GM23338 (cell line): Measurements from ENCODE around the gene PERM1. TPM values are rescaled to one million over a fixed set of nuclear protein-coding genes. Genes with fewer than 3 reads are reported as not detected.

ENCODE experiments used
- ATAC-seq: fragments of 200-7000 bp; cut with Tn5 transposase; 3 replicates; pipeline ENCODE4 v1.9.1; 2020
- DNase-seq: peaks from one replicate; pipeline ENCODE4 v3.0.0-alpha.2; 2015; ENCODE audit warnings: low spot score
- H2AFZ ChIP-seq: fragments of 200-600 bp; sonication (generic); 2 replicates; pipeline ENCODE4 v1.8.0; 2016; ENCODE audit warnings: antibody characterized with exemption, mild to moderate bottlenecking, moderate library complexity
- H3F3A ChIP-seq: fragments of 200-600 bp; sonication (generic); replicated peaks from 2 replicates; pipeline ENCODE4 v1.8.0; 2017; ENCODE audit warnings: antibody characterized with exemption, mixed run types, low read depth
- H3K27ac ChIP-seq: fragments of 200-600 bp; sonication (generic); 2 replicates; pipeline ENCODE4 v1.6.1; 2016; ENCODE audit warnings: low read depth
- H3K27me3 ChIP-seq: fragments of 200-600 bp; sonication (generic); 2 replicates; pipeline ENCODE4 v1.8.0; 2016; ENCODE audit warnings: mild to moderate bottlenecking, mixed run types, moderate library complexity; ENCODE audit not compliant: insufficient read depth
- H3K36me3 ChIP-seq: fragments of 200-600 bp; sonication (generic); 2 replicates; pipeline ENCODE4 v1.8.0; 2016; ENCODE audit warnings: mild to moderate bottlenecking; ENCODE audit not compliant: insufficient read depth
- H3K4me1 ChIP-seq: fragments of 200-600 bp; sonication (generic); 2 replicates; pipeline ENCODE4 v1.8.0; 2016; ENCODE audit warnings: mild to moderate bottlenecking, moderate library complexity; ENCODE audit not compliant: insufficient read depth
- H3K4me2 ChIP-seq: fragments of 200-600 bp; sonication (generic); 2 replicates; pipeline ENCODE4 v1.7.1; 2017; ENCODE audit warnings: mixed run types
- H3K4me3 ChIP-seq: fragments of 200-600 bp; sonication (generic); 2 replicates; pipeline ENCODE4 v1.6.1; 2016; ENCODE audit warnings: mixed run types
- H3K79me2 ChIP-seq: fragments of 200-600 bp; sonication (generic); replicated peaks from 2 replicates; pipeline ENCODE4 v1.8.0; 2017; ENCODE audit warnings: mild to moderate bottlenecking; ENCODE audit not compliant: insufficient read depth
- H3K9me2 ChIP-seq: fragments of 200-600 bp; sonication (generic); 2 replicates; pipeline ENCODE4 v1.8.0; 2017; ENCODE audit not compliant: insufficient read depth
- H4K20me1 ChIP-seq: fragments of 200-600 bp; sonication (generic); replicated peaks from 2 replicates; pipeline ENCODE4 v1.8.0; 2017; ENCODE audit warnings: mild to moderate bottlenecking; ENCODE audit not compliant: insufficient read depth
- H3K27ac Mint-ChIP-seq: 2 replicates; pipeline ENCODE4 v1.8.0; 2020; ENCODE audit warnings: inconsistent platforms, mild to moderate bottlenecking, moderate library complexity, mixed read lengths
- H3K27me3 Mint-ChIP-seq: 3 replicates; pipeline ENCODE4 v1.8.0; 2022; ENCODE audit warnings: low read depth, mild to moderate bottlenecking, moderate library complexity, mixed read lengths, inconsistent platforms; ENCODE audit not compliant: insufficient read depth, poor library complexity
- H3K36me3 Mint-ChIP-seq: 3 replicates; pipeline ENCODE4 v1.8.0; 2021; ENCODE audit warnings: low read depth, mild to moderate bottlenecking, inconsistent platforms, moderate library complexity, mixed read lengths
- H3K4me1 Mint-ChIP-seq: 3 replicates; pipeline ENCODE4 v1.8.0; 2020; ENCODE audit warnings: mild to moderate bottlenecking, inconsistent platforms, mixed read lengths
- H3K4me3 Mint-ChIP-seq: 3 replicates; pipeline ENCODE4 v1.8.0; 2021; ENCODE audit warnings: moderate library complexity, mild to moderate bottlenecking, inconsistent platforms, mixed read lengths
- H3K9me3 Mint-ChIP-seq: 3 replicates; pipeline ENCODE4 v1.8.0; 2020; ENCODE audit warnings: moderate library complexity, mild to moderate bottlenecking, inconsistent platforms, mixed read lengths
- CREB1 ChIP-seq: fragments of 250-450 bp; sonication (Bioruptor Pico); IDR thresholded peaks from 2 replicates; pipeline ENCODE4 v1.5.0; 2020; ENCODE audit warnings: low read depth, mild to moderate bottlenecking, moderate library complexity
- CTCF ChIP-seq, 2 experiments: fragments of 200-600 bp in 1 of 2; sonication (generic) in 1 of 2; conservative IDR thresholded peaks; 2 replicates each; pipeline versions ENCODE4 v1.5.1 to v1.6.1; 2016 to 2017; ENCODE audit warnings: antibody characterized with exemption in 2 of 2, low read depth in 2 of 2, mild to moderate bottlenecking in 2 of 2, moderate library complexity in 1 of 2
- EZH2 ChIP-seq: fragments of 200-600 bp; sonication (generic); IDR thresholded peaks from one replicate; pipeline ENCODE4 v1.8.0; 2017; ENCODE audit warnings: antibody characterized with exemption, mild to moderate bottlenecking, low read depth; ENCODE audit not compliant: unreplicated experiment
- EZH2phosphoT487 ChIP-seq: fragments of 200-600 bp; sonication (generic); IDR thresholded peaks from one replicate; pipeline ENCODE4 v1.8.1; 2018; ENCODE audit warnings: antibody characterized with exemption; ENCODE audit not compliant: unreplicated experiment
- NANOG ChIP-seq: IDR thresholded peaks from 2 replicates; pipeline ENCODE4 v1.6.1; 2016; ENCODE audit warnings: antibody characterized with exemption, borderline replicate concordance
- REST ChIP-seq: IDR thresholded peaks from one replicate; pipeline ENCODE4 v1.6.1; 2018; ENCODE audit warnings: antibody characterized with exemption; ENCODE audit not compliant: unreplicated experiment
- STAT1 ChIP-seq: IDR thresholded peaks from one replicate; pipeline ENCODE4 v1.6.1; 2016; ENCODE audit warnings: antibody characterized with exemption; ENCODE audit not compliant: unreplicated experiment
- ZNF462 ChIP-seq: fragments of 250-450 bp; sonication (Bioruptor Pico); IDR thresholded peaks from 2 replicates; pipeline ENCODE4 v1.5.0; 2020; ENCODE audit warnings: mild to moderate bottlenecking, moderate library complexity
- polyA plus RNA-seq: library from polyadenylated mRNA; unstranded; fragments of >200 nt; fragmentation: Nextera tagmentation; extraction: Ambion mirVana; gene quantifications from 2 replicates; pipeline ENCODE4 v1.2.1, GENCODE V29; 2016
- total RNA-seq: library from RNA; depleted of rRNA; stranded (reverse); fragments of >200 nt; shearing (Covaris generic); gene quantifications from 2 replicates; pipeline ENCODE4 v1.2.3, GENCODE V29; 2014

PERM1 gene
- total and polyA plus RNA-seq, 2 experiments from 2014 or later, result 1.1 TPM; not detected in 1

- ATAC-seq (no peak), DNase-seq (no peak)
- Mint-ChIP-seq H3K4me1 (peaks cover 14% of the 10 kb centered on the region), H3K27ac (no peak overlapping the region), H3K4me3 (no peak overlapping the region), H3K36me3 (no peaks in the 10 kb centered on the region), H3K9me3 (no peaks in the 10 kb centered on the region; the same call in 2 of the 3 replicates), H3K27me3 (peaks cover 75% of the 10 kb centered on the region)
- no peaks in the 10 kb centered on the region for H3F3A ChIP-seq
- no peaks in the 10 kb centered on the region for H3K36me3 ChIP-seq
- no peak overlapping the region for H3K27ac ChIP-seq
- H2AFZ ChIP-seq, result no peak overlapping the region
- H3K4me1 ChIP-seq, result 0 out of 2 replicates have a peak, but pooled peaks cover 3% of the 10 kb centered on the region
- H3K4me2 ChIP-seq, result no peak overlapping the region
- TF ChIP-seq EZH2phosphoT487 (no peak), REST (no peak), STAT1 (no peak), CREB1 (no peak), NANOG (no peak), CTCF (conservative IDR thresholded peaks at IDR 0.05; ENCODE audit: low read depth in 2 of 2) (no peak), EZH2 (no peak), ZNF462 (CRISPR knock-in tag) (no peak)
- H3K9me2 ChIP-seq, result no peaks in the 10 kb centered on the region
- peaks cover 84% of the 10 kb centered on the region for H3K27me3 ChIP-seq
- H4K20me1 ChIP-seq, result no peaks in the 10 kb centered on the region; the same call in 1 of the 2 replicates
- no peaks in the 10 kb centered on the region for H3K79me2 ChIP-seq
- H3K4me3 ChIP-seq, result no peak overlapping the region
These were observed 51.9 kb downstream of the PERM1 start for GRCh38 chr1:929712-930632.
